ENCODE data around the gene NALCN. TPM values are rescaled to one million over a fixed set of nuclear protein-coding genes. Genes with fewer than 3 reads are reported as not detected.

NALCN gene
- total RNA-seq, 1 donor from 2014 or later: 0.83 TPM

GRCh38 chr13:101209206-101209893 is 207.0 kb downstream of the NALCN start:
- no peak overlapping the region for H3K4me3 ChIP-seq
- H3K27me3 ChIP-seq (ENCODE audit: low read depth): no peaks in the 10 kb centered on the region
- ATAC-seq (no peak), DNase-seq (no peak)
- TF ChIP-seq CTCF (IDR thresholded peaks at IDR 0.05): no peak
- H3K36me3 ChIP-seq: no peaks in the 10 kb centered on the region
- H3K9me3 ChIP-seq: no peaks in the 10 kb centered on the region
- intact Hi-C loops (cut with DNase I): no loop called here
- H3K4me1 ChIP-seq: no peaks in the 10 kb centered on the region
- no peak overlapping the region for H3K27ac ChIP-seq

- Histone ChIP-seq H3K4me3 (no peak overlapping the region), H3K27me3 (ENCODE audit: low read depth) (no peaks in the 10 kb centered on the region), H3K9me3 (no peaks in the 10 kb centered on the region), H3K27ac (no peak overlapping the region), H3K4me1 (no peaks in the 10 kb centered on the region), H3K36me3 (no peaks in the 10 kb centered on the region)
- ATAC-seq (no peak), DNase-seq (no peak)
- intact Hi-C loops (cut with DNase I): no loop called here
- TF ChIP-seq CTCF (IDR thresholded peaks at IDR 0.05): no peak
Measured at GRCh38 chr13:101205408-101205807, 210.9 kb downstream of the NALCN start.

- Histone ChIP-seq H3K27me3 (ENCODE audit: low read depth) (no peaks in the 10 kb centered on the region), H3K4me3 (no peak overlapping the region), H3K27ac (no peak overlapping the region), H3K9me3 (no peaks in the 10 kb centered on the region), H3K36me3 (no peaks in the 10 kb centered on the region), H3K4me1 (no peaks in the 10 kb centered on the region)
- TF ChIP-seq CTCF (IDR thresholded peaks at IDR 0.05): no peak
- intact Hi-C loops (cut with DNase I): no loop called here
- no peak for ATAC-seq
- no peak for DNase-seq
Measured at GRCh38 chr13:101204270-101205020, 211.9 kb downstream of the NALCN start.

DNA sequence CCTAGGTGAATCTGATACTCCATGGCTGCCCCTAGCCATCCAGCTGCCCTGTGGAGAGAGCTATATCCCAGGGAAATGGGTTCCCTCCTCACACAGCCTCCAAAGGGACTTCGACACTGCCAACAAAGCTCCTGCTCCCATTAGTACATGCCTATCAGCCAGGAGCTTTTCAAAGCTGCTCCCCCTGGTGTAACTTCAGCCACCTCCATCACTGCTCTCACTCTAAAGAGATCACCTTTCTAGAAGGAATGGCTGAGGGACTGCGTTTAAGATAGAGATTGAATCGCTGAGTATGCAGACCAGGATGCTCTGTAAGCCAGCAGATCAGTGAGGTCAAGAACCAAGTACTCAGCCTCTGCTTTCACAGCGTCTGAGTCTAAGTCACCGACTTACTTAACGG is 213.7 kb downstream of the NALCN start:
- H3K27me3 ChIP-seq (ENCODE audit: low read depth): no peaks in the 10 kb centered on the region
- H3K36me3 ChIP-seq: no peaks in the 10 kb centered on the region
- TF ChIP-seq CTCF (IDR thresholded peaks at IDR 0.05): no peak
- intact Hi-C loops (cut with DNase I): no loop called here
- ATAC-seq (no peak), DNase-seq (no peak)
- no peak overlapping the region for H3K27ac ChIP-seq
- H3K4me3 ChIP-seq: no peak overlapping the region
- H3K4me1 ChIP-seq: no peaks in the 10 kb centered on the region
- no peaks in the 10 kb centered on the region for H3K9me3 ChIP-seq

- intact Hi-C loops (cut with DNase I): no loop called here
- H3K4me3 ChIP-seq: no peak overlapping the region
- no peak for TF ChIP-seq CTCF (IDR thresholded peaks at IDR 0.05)
- H3K27me3 ChIP-seq (ENCODE audit: low read depth): no peaks in the 10 kb centered on the region
- no peaks in the 10 kb centered on the region for H3K4me1 ChIP-seq
- H3K36me3 ChIP-seq: no peaks in the 10 kb centered on the region
- no peak overlapping the region for H3K27ac ChIP-seq
- ATAC-seq (no peak), DNase-seq (no peak)
- no peaks in the 10 kb centered on the region for H3K9me3 ChIP-seq
Measured at GRCh38 chr13:101190976-101191375, 225.3 kb downstream of the NALCN start.
